ENCODE measurements around the gene BMI1.
"Not testable (repeated sequence)": the region's sequence is repeated elsewhere in the genome, so short reads cannot be mapped to it uniquely, and the experiment has no call there.

The BMI1 gene

GRCh38 chr10:22320591-22321155, at the start of gene BMI1:
TSS of gene BMI1 (plus strand) at chr10:22321099. CDS start at chr10:22326450, 5,351 bp downstream.
- DNase-seq (ENCODE audit: low read depth, low spot score), result no peak

- DNase-seq (ENCODE audit: low read depth, low spot score), result no peak
Observed at GRCh38 chr10:22271786-22272185, 49.1 kb upstream of the BMI1 start.

DNA sequence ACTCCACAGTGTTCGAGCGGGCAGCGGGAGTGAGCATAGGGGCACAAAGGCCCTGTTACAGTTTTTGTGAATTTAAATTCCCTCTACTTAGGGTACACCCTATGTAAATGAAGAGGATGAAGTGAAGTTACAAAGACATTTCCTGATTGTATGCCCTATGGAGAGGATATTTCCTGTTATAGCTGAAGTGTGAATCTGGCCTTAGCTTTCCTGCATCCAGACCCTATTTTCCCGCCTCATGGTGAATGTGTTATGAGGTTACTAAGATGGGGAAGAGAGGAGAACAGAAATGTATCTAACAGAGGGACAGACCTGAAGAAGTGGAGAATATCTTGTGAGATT, 42.5 kb upstream of the BMI1 start:
- DNase-seq (ENCODE audit: low read depth, low spot score), result no peak

DNA sequence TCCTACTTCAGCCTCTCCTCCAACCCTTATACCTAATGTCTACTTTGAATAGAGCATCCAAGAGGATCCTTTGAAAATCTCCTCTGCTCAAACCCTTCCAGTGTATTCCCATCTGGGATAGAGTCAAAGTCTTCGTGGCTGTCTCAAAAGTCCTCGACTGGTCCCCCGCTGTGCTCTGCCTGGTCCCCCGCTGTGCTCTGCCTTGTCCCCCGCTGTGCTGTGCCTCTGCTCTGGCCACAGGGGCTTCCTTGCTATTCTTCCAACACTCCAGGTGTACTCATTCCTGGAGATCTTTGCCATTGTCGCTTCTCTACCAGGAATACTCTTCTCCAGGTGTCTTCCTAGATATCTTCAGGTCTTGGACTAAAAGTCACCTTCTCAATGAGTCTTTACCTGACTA, 40.8 kb upstream of the BMI1 start:
- DNase-seq (ENCODE audit: low read depth, low spot score), result no peak

DNA sequence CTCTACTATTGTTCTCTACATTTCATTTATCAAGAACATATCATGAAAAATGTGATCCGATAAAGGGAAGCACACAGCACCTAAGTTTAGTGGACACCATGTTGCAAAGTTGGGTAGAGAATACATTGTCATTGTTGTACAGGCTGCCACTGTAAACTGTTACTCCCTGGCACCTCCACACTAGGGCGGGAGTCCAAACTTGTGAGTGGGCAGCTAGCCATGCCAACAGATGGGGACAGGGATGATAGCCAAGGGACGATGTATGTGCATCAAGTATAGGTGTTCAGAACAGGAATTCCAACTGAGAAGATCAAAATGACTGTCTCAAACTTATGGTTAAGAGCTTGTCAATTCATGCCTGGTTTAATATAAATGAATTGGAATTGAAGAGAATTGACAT, 35.8 kb upstream of the BMI1 start:
- DNase-seq (ENCODE audit: low read depth, low spot score), result no peak

DNA sequence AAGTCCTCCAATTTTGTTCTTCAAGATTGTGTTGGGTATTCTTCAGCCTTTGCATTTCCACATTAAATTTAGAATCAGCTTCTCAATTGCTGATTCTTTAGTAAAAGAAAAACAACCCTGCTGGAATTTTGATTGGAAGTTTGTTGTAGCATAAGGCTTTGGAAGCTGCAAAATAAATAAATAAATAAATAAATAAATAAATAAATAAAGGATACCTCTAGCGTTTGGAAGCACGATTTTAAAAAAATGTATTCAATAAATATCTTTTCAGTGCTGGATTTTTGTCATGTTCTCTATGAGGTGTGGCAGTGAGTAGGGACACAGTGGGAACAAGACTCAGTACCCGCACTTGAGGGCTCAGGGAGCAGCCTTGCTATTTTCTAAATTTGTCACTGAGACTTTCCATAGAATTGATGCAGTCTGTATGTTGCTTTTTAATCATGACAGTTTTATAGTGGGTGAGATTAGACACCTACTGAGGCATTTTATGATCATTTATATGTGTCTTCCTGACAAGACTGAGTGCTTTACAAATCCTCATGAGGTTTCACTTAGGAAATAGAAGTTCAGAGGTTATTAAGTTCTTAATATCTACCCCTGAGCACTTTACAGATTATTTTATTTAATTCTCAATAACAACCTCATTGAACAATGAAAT, 27.0 kb upstream of the BMI1 start:
- DNase-seq (ENCODE audit: low read depth, low spot score), result no peak

DNA sequence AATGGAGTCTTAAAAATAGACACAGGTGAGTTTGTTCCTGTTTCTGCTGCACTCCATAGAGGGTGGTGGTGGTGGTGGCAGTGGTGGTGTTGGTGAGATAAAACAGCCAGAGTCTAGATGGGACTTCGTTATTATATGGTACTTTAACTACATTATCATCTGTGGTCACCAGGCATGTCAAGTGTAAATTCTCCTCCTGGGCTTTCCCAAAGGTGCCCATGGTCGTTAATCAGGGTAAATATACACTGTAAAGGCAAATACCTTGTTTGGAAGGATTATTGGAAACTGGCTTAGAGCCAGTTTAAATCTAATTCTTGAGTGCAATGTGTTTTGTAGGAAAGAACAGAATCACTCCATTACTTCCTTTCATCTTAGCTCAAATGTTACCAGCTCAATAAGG, 26.2 kb upstream of the BMI1 start:
- no peak for DNase-seq (ENCODE audit: low read depth, low spot score)

GRCh38 chr10:22301193-22301592, 19.7 kb upstream of the BMI1 start:
- DNase-seq (ENCODE audit: low read depth, low spot score), result no peak

DNA sequence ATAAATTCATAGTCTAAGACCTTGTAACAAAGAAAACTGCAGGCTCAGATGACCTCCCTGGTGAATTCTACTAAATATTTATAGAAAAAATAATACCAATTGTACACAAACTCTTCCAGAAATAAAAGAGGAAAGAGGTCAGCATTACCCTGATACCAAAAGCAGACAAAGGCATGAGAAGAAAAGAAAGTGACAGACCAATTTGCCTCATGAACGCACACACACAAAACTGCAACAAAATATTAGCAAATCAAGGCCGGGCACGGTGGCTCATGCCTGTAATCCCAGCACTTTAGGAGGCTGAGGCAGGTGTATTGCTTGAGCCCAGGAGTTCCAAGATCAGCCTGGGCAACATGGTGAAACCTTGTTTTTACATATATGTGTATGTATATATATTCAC, 17.4 kb upstream of the BMI1 start:
- DNase-seq (ENCODE audit: low read depth, low spot score), result no peak

DNA sequence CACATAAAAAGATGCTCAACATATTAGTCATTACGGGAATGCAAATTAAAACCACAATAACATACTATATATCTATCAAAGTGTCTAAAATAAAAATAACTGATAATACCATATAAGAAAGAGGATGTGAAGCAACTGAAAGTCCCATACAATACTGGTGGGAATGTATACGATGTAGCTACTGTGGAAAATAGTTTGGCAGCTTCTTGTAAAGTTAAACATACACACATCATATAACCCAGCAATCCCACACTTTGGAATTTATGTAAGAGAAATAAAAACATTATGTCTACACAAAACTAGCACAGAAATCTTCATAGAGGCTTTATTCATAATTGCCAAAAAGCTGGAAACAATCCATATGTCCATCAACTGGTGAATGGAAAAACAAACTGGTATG, 15.2 kb upstream of the BMI1 start:
- DNase-seq (ENCODE audit: low read depth, low spot score), result no peak

DNA sequence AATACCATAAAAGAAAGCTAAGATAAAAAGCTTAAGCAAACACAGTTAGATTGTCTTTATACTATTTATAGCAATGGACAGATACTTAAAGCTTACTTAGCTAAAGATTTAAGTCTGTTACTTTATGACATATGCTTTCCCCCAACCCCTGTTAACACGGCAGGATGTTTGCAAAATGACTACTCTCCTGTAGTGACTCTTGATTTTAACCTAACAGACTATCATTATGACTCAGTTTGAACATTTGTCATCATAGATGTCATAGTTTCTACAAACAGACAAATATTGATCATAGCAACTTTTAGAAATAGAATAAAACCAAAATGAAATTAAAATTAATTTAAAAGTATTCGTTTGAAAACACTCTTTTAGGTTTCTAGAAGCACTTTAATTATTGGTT, 12.5 kb upstream of the BMI1 start:
- no peak for DNase-seq (ENCODE audit: low read depth, low spot score)

- DNase-seq (ENCODE audit: low read depth, low spot score), result no peak
Observed at GRCh38 chr10:22309180-22310000, 11.5 kb upstream of the BMI1 start.

- not testable (repeated sequence) for DNase-seq (ENCODE audit: low read depth, low spot score)
Observed at GRCh38 chr10:22310012-22310411, 10.9 kb upstream of the BMI1 start.

GRCh38 chr10:22310928-22311327, 10.0 kb upstream of the BMI1 start:
- DNase-seq (ENCODE audit: low read depth, low spot score), result no peak

GRCh38 chr10:22314852-22315251, 6.0 kb upstream of the BMI1 start:
- DNase-seq (ENCODE audit: low read depth, low spot score), result no peak

DNA sequence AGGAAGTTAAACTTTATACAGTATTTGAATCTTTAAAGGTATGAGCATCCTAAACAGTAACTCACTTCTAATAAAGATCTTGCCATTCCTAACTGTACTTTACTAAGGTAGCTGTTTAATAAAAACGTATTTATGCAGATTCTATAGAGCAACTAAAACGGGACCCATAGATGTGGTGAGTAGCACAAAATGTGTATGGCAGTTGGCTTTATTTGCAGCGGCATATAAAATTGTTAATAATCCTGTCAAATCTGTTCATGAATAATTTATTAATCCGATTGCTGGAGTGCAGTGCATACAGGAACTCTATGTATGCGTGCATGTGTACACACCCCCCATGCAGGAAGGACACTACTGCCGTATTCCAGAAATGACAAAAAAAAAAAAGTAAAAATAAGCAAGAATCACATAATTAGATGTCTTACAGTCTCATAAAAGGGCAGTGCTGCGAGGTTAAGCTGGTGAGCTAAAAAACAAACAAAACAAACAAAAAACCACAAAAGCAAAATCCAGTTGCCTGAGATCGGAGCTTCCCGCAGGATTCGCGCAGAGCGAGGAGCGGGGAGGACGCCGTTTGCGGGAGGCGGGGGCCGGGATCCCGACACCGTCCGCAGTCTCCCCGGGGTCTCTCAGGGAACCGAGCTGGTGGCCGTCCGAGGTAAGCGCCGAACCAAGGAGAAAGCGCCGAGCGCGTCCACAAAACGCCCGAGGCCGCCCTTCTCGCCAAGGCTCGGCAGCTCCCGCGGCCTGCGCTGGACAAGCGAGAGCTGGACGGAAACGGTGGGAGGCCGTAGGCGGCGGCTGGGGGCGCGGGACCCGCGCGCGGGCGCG, 5.2 kb upstream of the BMI1 start:
- DNase-seq (ENCODE audit: low read depth, low spot score), result no peak

DNA sequence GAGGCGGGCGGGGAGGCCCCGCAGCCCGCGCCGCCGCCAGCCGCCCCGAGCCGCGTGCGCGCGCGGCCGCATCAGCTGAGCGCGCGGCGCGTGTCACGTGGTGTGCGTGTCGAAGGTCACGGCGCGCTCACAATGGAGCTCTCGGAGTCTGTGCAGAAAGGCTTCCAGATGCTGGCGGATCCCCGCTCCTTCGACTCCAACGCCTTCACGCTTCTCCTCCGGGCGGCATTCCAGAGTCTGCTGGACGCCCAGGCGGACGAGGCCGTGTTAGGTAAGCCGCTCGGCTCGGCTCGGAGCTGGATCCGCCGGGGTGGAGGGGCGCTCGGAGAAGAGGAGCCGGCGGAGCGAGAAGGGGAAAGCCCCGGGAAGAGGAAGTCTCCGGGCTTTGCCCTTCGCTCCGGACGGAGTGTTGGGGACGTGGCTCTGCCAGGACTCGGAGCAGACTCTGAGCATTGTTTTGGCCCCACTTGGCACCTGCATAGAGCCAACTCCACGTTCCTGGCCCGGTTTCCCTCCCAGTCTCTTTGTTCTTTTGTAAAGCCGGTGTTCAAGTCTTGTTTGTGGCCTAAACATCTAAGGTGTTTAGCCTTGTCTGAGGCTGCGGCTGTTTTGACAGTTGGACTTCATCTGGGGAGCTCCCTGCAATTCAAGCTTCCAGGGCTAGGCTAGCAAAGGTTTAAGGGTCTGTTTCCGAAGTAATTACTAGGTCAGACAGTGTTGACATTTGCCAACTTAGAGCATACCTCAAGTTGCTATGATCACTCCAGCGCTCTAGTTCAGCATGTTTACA, 4.4 kb upstream of the BMI1 start, which contains the start of gene COMMD3:
TSS of gene COMMD3 (plus strand) at position 103 of the 790 bp plus-strand sequence. CDS start at position 133, 30 bp downstream.
- peak; percentile 70 for DNase-seq (ENCODE audit: low read depth, low spot score)

DNA sequence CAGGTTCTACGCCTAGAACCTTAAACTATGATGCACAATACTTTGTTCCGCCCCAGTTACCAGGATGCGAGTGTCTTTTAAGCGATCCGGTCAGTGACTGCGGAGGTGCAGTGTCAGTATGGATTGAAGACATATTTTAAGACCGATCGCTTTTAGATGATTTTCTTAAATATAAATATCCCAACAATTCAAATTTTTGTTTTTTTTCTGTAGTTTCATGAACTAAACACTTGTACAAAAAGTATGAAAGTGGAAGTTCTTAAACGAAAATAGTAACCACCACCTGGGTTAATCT, 3.9 kb upstream of the BMI1 start:
- DNase-seq (ENCODE audit: low read depth, low spot score), result no peak

GRCh38 chr10:22317771-22318565, 2.9 kb upstream of the BMI1 start:
- no peak for DNase-seq (ENCODE audit: low read depth, low spot score)

DNA sequence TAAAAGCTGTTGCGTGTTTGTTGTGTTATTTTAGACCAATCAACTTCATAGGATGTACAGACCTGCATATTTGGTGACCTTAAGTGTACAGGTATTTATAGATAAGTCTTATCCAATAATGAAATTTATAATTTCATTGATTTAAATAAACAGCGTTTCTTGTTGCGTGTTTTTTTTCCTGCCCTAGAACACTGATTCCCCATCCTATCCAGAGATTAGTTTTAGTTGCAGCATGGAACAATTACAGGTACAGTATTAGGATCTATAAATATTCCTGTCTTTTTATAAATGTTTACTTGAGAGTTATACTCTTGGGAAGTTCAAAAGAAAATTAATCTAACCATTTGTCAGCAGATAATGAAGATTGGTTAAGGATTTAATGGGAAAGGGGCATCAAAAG, 2.1 kb upstream of the BMI1 start:
- no peak for DNase-seq (ENCODE audit: low read depth, low spot score)

DNA sequence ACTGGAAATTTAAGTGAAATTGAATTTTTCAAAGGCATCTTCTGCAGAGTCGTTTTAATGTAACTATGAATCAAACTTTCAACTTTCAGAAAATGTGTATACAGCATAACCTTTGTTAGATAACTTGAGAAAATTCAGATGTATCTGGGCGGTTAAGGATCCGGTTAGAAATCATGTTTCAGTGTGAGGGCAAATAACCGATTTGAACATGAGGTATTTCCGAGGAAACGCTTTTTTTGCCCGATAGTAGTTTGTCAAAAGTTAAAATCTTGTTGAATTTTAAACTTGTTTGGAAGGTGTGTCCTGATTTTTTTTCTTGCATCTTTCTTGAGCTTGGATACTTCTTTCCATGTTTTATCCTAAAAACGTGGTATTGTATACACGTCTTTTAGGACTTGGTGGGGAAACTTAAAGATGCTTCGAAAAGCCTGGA, 1.3 kb upstream of the BMI1 start:
- DNase-seq (ENCODE audit: low read depth, low spot score), result no peak
